ENCODE results near the gene LACTB.

The LACTB gene

DNA sequence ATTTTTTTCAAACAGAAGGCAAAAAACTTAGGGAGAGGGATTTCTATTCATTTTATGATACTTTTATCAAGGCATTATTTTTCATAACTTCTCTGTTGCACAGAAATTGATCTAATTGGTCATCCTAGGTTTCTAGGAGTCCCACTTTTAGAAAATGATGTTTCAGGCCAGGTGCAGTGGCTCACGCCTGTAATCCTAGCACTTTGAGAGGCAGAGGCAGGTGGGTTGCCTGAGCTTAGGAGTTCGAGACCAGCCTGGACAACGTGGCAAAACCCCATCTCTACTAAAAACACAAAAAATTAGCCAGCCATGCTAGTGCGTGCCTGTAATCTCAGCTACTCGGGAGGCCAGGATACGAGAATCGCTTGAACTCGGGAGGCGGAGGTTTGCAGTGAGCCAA is 2.8 kb downstream of the LACTB start:
- Histone ChIP-seq H3K36me3 (ENCODE audit: control insufficient read depth in 2 of 2, insufficient read depth in 1 of 2, low read length in 2 of 2) (peaks cover 0 to 14% of the 10 kb centered on the region in 2 experiments; a peak in 2 of 3 replicates), H3K4me3 (ENCODE audit: low read depth, low read length) (no peak overlapping the region), H3K4me1 (ENCODE audit: control insufficient read depth, insufficient read depth, low read length) (peaks cover 2% of the 10 kb centered on the region; the same call in 1 of the 2 replicates), H3K9me3 (ENCODE audit: control insufficient read depth, insufficient read depth, low read depth, low read length) (no peaks in the 10 kb centered on the region), H3K27ac (ENCODE audit: extremely low read depth, low read depth, low read length) (no peak overlapping the region)
- ChIA-PET CTCF (no interaction called here), POLR2A (no interaction called here)
- TF ChIP-seq SCRT1 (tag by site-specific recombination; IDR thresholded peaks at IDR 0.05; ENCODE audit: borderline replicate concordance): no peak
- TF ChIP-seq ZBTB21 (tag by site-specific recombination; IDR thresholded peaks at IDR 0.05): no peak
- no peak for TF ChIP-seq ZNF580 (tag by site-specific recombination; IDR thresholded peaks at IDR 0.05)
- TF ChIP-seq ZNF654 (tag by site-specific recombination; IDR thresholded peaks at IDR 0.05; ENCODE audit: low read depth): no peak
- no peak for TF ChIP-seq ZFHX2 (tag by site-specific recombination; conservative IDR thresholded peaks at IDR 0.05)
- TF ChIP-seq ZBTB44 (tag by site-specific recombination; IDR thresholded peaks at IDR 0.05): no peak
- no peak for TF ChIP-seq ZBTB17 (tag by site-specific recombination; IDR thresholded peaks at IDR 0.05)
- TF ChIP-seq ZNF473 (tag by site-specific recombination; IDR thresholded peaks at IDR 0.05): no peak
- TF ChIP-seq ZNF175 (tag by site-specific recombination; IDR thresholded peaks at IDR 0.05): no peak
- no peak for TF ChIP-seq ZNF221 (tag by site-specific recombination; IDR thresholded peaks at IDR 0.05; ENCODE audit: borderline replicate concordance)
- no peak for TF ChIP-seq ZNF664 (tag by site-specific recombination; IDR thresholded peaks at IDR 0.05)
- TF ChIP-seq GLI4 (tag by site-specific recombination; IDR thresholded peaks at IDR 0.05): no peak
- no peak for TF ChIP-seq ZNF830 (tag by site-specific recombination; IDR thresholded peaks at IDR 0.05; ENCODE audit: low read depth)
- no peak for TF ChIP-seq ZNF510 (tag by site-specific recombination; IDR thresholded peaks at IDR 0.05; ENCODE audit: insufficient replicate concordance)
- TF ChIP-seq, protein P1, sequence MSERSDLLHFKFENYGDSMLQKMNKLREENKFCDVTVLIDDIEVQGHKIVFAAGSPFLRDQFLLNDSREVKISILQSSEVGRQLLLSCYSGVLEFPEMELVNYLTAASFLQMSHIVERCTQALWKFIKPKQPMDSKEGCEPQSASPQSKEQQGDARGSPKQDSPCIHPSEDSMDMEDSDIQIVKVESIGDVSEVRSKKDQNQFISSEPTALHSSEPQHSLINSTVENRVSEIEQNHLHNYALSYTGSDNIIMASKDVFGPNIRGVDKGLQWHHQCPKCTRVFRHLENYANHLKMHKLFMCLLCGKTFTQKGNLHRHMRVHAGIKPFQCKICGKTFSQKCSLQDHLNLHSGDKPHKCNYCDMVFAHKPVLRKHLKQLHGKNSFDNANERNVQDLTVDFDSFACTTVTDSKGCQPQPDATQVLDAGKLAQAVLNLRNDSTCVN (tag by site-specific recombination; optimal IDR thresholded peaks at IDR 0.05): no peak
- TF ChIP-seq ZSCAN4 (tag by site-specific recombination; IDR thresholded peaks at IDR 0.05): no peak

DNA sequence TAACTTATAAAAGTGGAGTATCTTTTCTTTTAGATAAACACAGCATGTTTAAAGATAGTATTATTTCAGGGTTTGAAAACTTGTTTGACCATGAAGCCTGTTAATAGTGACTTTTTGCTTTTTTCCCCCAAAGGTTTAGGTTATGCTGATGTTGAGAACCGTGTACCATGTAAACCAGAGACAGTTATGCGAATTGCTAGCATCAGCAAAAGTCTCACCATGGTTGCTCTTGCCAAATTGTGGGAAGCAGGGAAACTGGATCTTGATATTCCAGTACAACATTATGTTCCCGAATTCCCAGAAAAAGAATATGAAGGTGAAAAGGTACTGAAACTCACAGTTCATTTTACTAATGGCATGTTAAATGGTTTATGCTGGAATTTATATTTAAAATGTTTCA is 5.1 kb downstream of the LACTB start:
- Histone ChIP-seq H3K27ac (ENCODE audit: extremely low read depth, low read depth, low read length) (no peak overlapping the region), H3K4me1 (ENCODE audit: control insufficient read depth, insufficient read depth, low read length) (peaks cover 2% of the 10 kb centered on the region; the same call in 1 of the 2 replicates), H3K36me3 (ENCODE audit: control insufficient read depth in 2 of 2, insufficient read depth in 1 of 2, low read length in 2 of 2) (peaks cover 0 to 18% of the 10 kb centered on the region in 2 experiments), H3K9me3 (ENCODE audit: control insufficient read depth, insufficient read depth, low read depth, low read length) (no peaks in the 10 kb centered on the region), H3K4me3 (ENCODE audit: low read depth, low read length) (no peak overlapping the region)
- TF ChIP-seq ZFP41 (tag by site-specific recombination; IDR thresholded peaks at IDR 0.05; ENCODE audit: borderline replicate concordance): no peak
- ChIA-PET CTCF (no interaction called here), POLR2A (no interaction called here)

GRCh38 chr15:63133786-63134185 is 12.1 kb downstream of the LACTB start:
- H3K4me1 ChIP-seq (ENCODE audit: control insufficient read depth, insufficient read depth, low read length): no peaks in the 10 kb centered on the region
- H3K4me3 ChIP-seq (ENCODE audit: low read depth, low read length): no peak overlapping the region
- CTCF ChIA-PET: interaction anchor here (0.6 to 0.7 kb wide), 2 partner anchors 1008 to 1083 kb away, joined by 3 read pairs; no protein-coding TSS in a partner anchor
- H3K9me3 ChIP-seq (ENCODE audit: control insufficient read depth, insufficient read depth, low read depth, low read length): no peaks in the 10 kb centered on the region
- H3K27ac ChIP-seq (ENCODE audit: extremely low read depth, low read depth, low read length): no peak overlapping the region
- POLR2A ChIA-PET: no interaction called here
- H3K36me3 ChIP-seq (ENCODE audit: control insufficient read depth in 2 of 2, insufficient read depth in 1 of 2, low read length in 2 of 2): peaks cover 0 to 7% of the 10 kb centered on the region in 2 experiments
- TF ChIP-seq, protein P2, sequence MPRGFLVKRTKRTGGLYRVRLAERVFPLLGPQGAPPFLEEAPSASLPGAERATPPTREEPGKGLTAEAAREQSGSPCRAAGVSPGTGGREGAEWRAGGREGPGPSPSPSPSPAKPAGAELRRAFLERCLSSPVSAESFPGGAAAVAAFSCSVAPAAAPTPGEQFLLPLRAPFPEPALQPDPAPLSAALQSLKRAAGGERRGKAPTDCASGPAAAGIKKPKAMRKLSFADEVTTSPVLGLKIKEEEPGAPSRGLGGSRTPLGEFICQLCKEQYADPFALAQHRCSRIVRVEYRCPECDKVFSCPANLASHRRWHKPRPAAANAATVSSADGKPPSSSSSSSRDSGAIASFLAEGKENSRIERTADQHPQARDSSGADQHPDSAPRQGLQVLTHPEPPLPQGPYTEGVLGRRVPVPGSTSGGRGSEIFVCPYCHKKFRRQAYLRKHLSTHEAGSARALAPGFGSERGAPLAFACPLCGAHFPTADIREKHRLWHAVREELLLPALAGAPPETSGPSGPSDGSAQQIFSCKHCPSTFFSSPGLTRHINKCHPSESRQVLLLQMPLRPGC (tag by site-specific recombination; IDR thresholded peaks at IDR 0.05): no peak
- TF ChIP-seq GLI4 (tag by site-specific recombination; IDR thresholded peaks at IDR 0.05) (no peak), ZSCAN23 (tag by site-specific recombination; IDR thresholded peaks at IDR 0.05) (no peak), ZFP41 (tag by site-specific recombination; IDR thresholded peaks at IDR 0.05; ENCODE audit: borderline replicate concordance) (no peak), ZNF654 (tag by site-specific recombination; IDR thresholded peaks at IDR 0.05; ENCODE audit: low read depth) (no peak)
- TF ChIP-seq, protein P3, sequence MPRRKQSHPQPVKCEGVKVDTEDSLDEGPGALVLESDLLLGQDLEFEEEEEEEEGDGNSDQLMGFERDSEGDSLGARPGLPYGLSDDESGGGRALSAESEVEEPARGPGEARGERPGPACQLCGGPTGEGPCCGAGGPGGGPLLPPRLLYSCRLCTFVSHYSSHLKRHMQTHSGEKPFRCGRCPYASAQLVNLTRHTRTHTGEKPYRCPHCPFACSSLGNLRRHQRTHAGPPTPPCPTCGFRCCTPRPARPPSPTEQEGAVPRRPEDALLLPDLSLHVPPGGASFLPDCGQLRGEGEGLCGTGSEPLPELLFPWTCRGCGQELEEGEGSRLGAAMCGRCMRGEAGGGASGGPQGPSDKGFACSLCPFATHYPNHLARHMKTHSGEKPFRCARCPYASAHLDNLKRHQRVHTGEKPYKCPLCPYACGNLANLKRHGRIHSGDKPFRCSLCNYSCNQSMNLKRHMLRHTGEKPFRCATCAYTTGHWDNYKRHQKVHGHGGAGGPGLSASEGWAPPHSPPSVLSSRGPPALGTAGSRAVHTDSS (tag by site-specific recombination; IDR thresholded peaks at IDR 0.05): no peak
- TF ChIP-seq, protein P4, sequence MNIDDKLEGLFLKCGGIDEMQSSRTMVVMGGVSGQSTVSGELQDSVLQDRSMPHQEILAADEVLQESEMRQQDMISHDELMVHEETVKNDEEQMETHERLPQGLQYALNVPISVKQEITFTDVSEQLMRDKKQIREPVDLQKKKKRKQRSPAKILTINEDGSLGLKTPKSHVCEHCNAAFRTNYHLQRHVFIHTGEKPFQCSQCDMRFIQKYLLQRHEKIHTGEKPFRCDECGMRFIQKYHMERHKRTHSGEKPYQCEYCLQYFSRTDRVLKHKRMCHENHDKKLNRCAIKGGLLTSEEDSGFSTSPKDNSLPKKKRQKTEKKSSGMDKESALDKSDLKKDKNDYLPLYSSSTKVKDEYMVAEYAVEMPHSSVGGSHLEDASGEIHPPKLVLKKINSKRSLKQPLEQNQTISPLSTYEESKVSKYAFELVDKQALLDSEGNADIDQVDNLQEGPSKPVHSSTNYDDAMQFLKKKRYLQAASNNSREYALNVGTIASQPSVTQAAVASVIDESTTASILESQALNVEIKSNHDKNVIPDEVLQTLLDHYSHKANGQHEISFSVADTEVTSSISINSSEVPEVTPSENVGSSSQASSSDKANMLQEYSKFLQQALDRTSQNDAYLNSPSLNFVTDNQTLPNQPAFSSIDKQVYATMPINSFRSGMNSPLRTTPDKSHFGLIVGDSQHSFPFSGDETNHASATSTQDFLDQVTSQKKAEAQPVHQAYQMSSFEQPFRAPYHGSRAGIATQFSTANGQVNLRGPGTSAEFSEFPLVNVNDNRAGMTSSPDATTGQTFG (tag by site-specific recombination; IDR thresholded peaks at IDR 0.05; ENCODE audit: borderline replicate concordance): no peak
